HL-60/S4 treated with phorbol 12-myristate 13-acetate at 8.2 ng/mL for 4 days and 3 days (cell line): Measurements from ENCODE around the gene F8.
"Not testable (repeated sequence)": the region's sequence is repeated elsewhere in the genome, so short reads cannot be mapped to it uniquely, and the experiment has no call there.

ENCODE experiments used
- in situ Hi-C: fragments of 300-500 bp; cut with MboI; formaldehyde crosslinking; loops from 2 replicates; pipeline ENCODE4 v1.15.0; 2022; ENCODE audit warnings: low sequenced_read_pairs

F8 gene

DNA sequence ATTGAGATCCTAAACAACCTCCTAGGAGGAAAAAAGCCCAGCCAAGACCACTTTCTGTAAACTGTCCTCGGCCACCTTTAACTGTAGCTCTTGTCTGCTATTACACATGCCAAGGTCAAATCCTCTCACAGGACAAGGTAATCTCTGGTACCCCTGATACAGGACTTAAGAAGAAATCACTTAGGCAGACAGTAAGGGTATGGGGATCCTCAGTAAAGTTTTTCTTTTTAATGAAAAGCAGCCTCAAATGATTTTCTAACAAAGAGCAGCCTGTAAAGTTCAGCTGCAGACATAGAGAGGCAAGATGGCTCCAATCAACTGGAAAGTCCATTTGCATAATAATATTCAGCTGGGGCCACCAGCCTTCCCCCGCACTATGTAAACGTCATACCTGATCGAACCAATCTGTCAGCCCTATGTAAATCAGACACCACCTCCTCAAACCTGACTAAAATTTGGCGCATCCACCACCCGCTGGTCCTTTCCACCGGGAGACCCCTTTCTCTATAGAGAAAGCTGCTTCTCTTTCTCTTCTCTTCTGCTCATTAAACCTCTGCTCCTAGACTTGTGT, 202.7 kb downstream of the F8 start:
- in situ Hi-C loops: no loop called here

- in situ Hi-C loops: no loop called here
Measured at GRCh38 chrX:154818916-154819770, 203.4 kb downstream of the F8 start.

DNA sequence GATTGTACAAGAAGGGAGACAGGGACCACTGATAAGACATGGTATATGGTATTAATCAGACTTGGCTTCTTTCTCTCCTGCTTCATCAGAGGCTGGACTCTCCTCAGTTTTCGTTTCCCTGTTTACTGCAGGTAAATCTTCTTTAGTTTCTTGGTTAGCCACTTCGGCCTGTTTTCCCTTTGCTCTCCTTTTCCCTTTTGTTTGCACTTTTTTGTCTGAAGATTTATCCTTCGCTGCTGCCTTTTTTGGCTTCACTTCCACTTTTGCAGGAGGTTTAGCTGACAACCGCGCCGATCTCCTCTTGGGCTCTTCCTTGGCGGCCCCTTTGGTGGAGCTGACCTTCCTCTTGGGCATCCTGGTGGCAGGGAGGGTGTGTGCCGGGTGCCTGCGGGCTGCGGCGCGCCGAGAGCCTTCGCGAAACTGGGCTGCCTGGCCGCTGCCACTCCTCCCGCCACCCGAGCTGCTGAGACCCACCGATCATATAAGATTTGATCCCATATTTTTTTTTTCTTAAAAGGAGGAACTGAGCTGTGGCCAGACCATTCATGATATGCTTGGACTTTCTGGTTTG, 205.4 kb downstream of the F8 start:
- in situ Hi-C loops: not testable (repeated sequence)

GRCh38 chrX:154816326-154816898, 206.1 kb downstream of the F8 start:
- in situ Hi-C loops: not testable (repeated sequence)

GRCh38 chrX:154815274-154815818, 207.2 kb downstream of the F8 start:
- in situ Hi-C loops: no loop called here

GRCh38 chrX:154813801-154814200, 208.7 kb downstream of the F8 start:
- in situ Hi-C loops: no loop called here

- in situ Hi-C loops: no loop called here
Measured at GRCh38 chrX:154812341-154813101, 210.0 kb downstream of the F8 start.

GRCh38 chrX:154809939-154810665, 212.4 kb downstream of the F8 start:
- in situ Hi-C loops: no loop called here

- in situ Hi-C loops: no loop called here
Measured at GRCh38 chrX:154806837-154807501, 215.6 kb downstream of the F8 start.

DNA sequence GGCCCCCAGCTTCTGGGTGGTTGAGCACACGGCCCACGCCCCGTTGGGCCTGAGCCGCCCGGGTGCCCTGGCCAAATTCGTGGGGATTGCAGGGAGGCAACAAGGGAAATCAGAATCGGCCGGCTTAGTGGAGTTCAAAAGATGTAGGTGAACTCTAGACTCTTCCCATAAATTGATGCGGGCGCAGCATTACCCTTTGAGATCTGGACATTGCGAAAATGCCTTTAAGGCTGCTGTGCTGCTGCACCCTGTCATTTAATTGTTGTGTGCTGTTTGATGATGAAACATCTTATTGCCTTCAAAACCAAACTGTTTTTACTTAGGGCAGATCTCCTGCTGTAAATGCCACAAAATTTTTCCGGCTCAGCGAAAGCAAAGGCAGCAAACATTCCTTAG, 216.8 kb downstream of the F8 start:
- in situ Hi-C loops: no loop called here

GRCh38 chrX:154804957-154805695, 217.4 kb downstream of the F8 start, which contains the start of gene MPP1:
Gene MPP1, minus strand, starts transcription at chrX:154805485. Its CDS starts 112 bp downstream, at chrX:154805373.
- in situ Hi-C loops: no loop called here

GRCh38 chrX:154804261-154804956, 218.1 kb downstream of the F8 start:
- in situ Hi-C loops: no loop called here

GRCh38 chrX:154802947-154803346, 219.6 kb downstream of the F8 start:
- in situ Hi-C loops: no loop called here

DNA sequence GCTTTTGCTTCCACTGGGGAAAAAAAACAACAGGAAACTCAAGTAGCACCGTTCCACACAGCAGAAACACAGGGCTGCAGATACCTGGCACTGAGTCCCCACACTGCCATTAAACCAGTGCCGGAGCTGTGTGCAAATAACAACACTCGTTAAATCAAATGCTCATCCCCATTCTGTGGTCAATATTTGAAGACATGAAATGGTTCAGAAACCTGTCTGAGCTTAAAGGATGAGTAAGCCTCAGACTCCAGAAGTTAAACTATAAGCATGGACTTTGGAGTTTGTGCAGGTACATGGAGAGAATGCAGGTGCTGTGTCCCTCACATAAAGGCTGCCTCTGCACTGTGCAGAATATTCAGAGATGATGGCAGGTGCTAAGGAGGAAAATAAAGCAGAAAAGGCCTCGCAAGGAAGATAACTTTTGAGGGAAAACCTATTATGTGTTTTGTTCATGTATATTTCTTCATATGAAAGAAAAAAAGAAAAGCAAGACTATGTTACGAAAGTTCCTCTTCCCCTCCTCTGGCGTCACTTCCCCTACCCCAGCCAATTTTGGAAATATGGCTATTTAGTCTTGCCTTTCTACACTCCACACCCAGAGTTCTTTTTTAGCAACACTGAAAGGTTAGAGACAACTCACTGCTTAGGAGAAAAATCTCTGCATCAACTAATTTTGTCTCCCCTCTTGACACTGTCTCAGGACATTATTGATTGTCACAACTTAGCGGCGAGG, 221.9 kb downstream of the F8 start:
- in situ Hi-C loops: no loop called here

GRCh38 chrX:154799556-154800348, 222.8 kb downstream of the F8 start:
- in situ Hi-C loops: no loop called here

GRCh38 chrX:154797006-154797405, 225.5 kb downstream of the F8 start:
- in situ Hi-C loops: no loop called here

DNA sequence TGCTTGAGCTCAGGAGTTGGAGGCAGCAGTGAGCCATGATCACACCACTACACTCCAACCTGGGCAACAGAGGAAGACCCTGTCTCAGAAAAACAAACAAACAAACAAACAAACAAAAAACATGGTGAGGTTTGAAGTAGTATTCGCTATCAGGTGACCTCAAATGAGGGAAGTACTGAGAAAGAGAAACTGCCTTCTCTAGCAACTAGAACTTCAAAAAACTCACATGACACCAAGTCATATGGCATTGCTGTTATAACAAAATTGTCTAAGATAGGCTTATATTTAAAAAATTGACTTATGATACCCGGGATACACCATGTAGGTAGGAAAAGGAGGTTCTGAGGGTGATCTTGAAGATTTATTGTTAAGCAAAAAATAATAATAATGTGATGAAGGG, 227.5 kb downstream of the F8 start:
- in situ Hi-C loops: no loop called here
